CD4-positive, alpha-beta T cell treated with Interleukin-6 for 4 hours (primary cell): ENCODE measurements around the gene ERC1.
"Not testable (repeated sequence)": the region's sequence is repeated elsewhere in the genome, so short reads cannot be mapped to it uniquely, and the experiment has no call there.

Source experiments
- DNase-seq: peaks from one replicate; pipeline ENCODE4 v3.0.0-alpha.2; 2020; ENCODE audit warnings: mixed read lengths

ERC1 gene

GRCh38 chr12:1197264-1198018 lies 206.4 kb downstream of the ERC1 start:
- no peak for DNase-seq

GRCh38 chr12:1198854-1199253 lies 207.8 kb downstream of the ERC1 start:
- not testable (repeated sequence) for DNase-seq

GRCh38 chr12:1199700-1200099 lies 208.7 kb downstream of the ERC1 start:
- no peak for DNase-seq

- DNase-seq, result no peak
These were observed 210.0 kb downstream of the ERC1 start for GRCh38 chr12:1201030-1201429.

- DNase-seq, result no peak
These were observed 210.9 kb downstream of the ERC1 start for GRCh38 chr12:1201886-1202285.

GRCh38 chr12:1203735-1204019 lies 212.7 kb downstream of the ERC1 start:
- no peak for DNase-seq

GRCh38 chr12:1204581-1205121 lies 213.6 kb downstream of the ERC1 start:
- DNase-seq, result no peak

GRCh38 chr12:1205512-1206060 lies 214.6 kb downstream of the ERC1 start:
- no peak for DNase-seq

- DNase-seq, result no peak
These were observed 215.2 kb downstream of the ERC1 start for GRCh38 chr12:1206118-1206734.

GRCh38 chr12:1207276-1207675 lies 216.3 kb downstream of the ERC1 start:
- no peak for DNase-seq

- DNase-seq, result not testable (repeated sequence)
These were observed 217.7 kb downstream of the ERC1 start for GRCh38 chr12:1208719-1209118.

- DNase-seq, result no peak
These were observed 221.5 kb downstream of the ERC1 start for GRCh38 chr12:1212526-1212925.

- no peak for DNase-seq
These were observed 222.2 kb downstream of the ERC1 start for GRCh38 chr12:1213205-1213604.

GRCh38 chr12:1213618-1214205 lies 222.7 kb downstream of the ERC1 start:
- DNase-seq, result no peak

GRCh38 chr12:1216560-1216959 lies 225.5 kb downstream of the ERC1 start:
- no peak for DNase-seq

- DNase-seq, result no peak
These were observed 226.3 kb downstream of the ERC1 start for GRCh38 chr12:1217191-1217949.

- no peak for DNase-seq
These were observed 227.3 kb downstream of the ERC1 start for GRCh38 chr12:1218369-1218768.

- no peak for DNase-seq
These were observed 229.4 kb downstream of the ERC1 start for GRCh38 chr12:1220127-1221092.

GRCh38 chr12:1222858-1223639 lies 232.0 kb downstream of the ERC1 start:
- no peak for DNase-seq

GRCh38 chr12:1226951-1227350 lies 235.9 kb downstream of the ERC1 start:
- no peak for DNase-seq

- DNase-seq, result no peak
These were observed 243.1 kb downstream of the ERC1 start for GRCh38 chr12:1234073-1234472.
